ENCODE results near the gene IVNS1ABP.

- TF ChIP-seq CTCF (IDR thresholded peaks at IDR 0.05), result no peak
- TF ChIP-seq CEBPB (IDR thresholded peaks at IDR 0.05), result no peak
Observed at GRCh38 chr1:185297982-185298381, 19.1 kb downstream of the IVNS1ABP start.
